CD4-positive, alpha-beta memory T cell (primary cell): Measurements from ENCODE around the gene ST7. TPM values are rescaled to one million over a fixed set of nuclear protein-coding genes. Genes with fewer than 3 reads are reported as not detected.

Experiments
- CTCF ChIA-PET: fragments of 350-600 bp; sonication (Branson Sonifier 250); formaldehyde crosslinking; loops from one replicate; lab custom pipeline; 2021; ENCODE audit warnings: inconsistent platforms; ENCODE audit not compliant: partially characterized antibody; lab: Charles Lee
- POLR2A ChIA-PET: fragments of 350-600 bp; sonication (Branson Sonifier 250); formaldehyde crosslinking; loops from one replicate; lab custom pipeline; 2021; ENCODE audit not compliant: partially characterized antibody; lab: Charles Lee
- DNase-seq, 5 donors: peaks; one replicate each; pipeline versions ENCODE4 v3.0.0 to v3.0.0-alpha.2; 2020 to 2022; ENCODE audit warnings: mixed read lengths in 1 of 5
- H3K27ac ChIP-seq: one replicate; pipeline ENCODE4 v1.7.0; 2013; ENCODE audit warnings: low read depth, low read length
- H3K27me3 ChIP-seq: 2 replicates; pipeline ENCODE4 v1.7.0; 2013; ENCODE audit warnings: mild to moderate bottlenecking, low read length, moderate library complexity; ENCODE audit not compliant: insufficient read depth
- H3K36me3 ChIP-seq: 2 replicates; pipeline ENCODE4 v1.7.0; 2013; ENCODE audit warnings: mild to moderate bottlenecking, low read length, moderate library complexity; ENCODE audit not compliant: insufficient read depth
- H3K4me1 ChIP-seq: 2 replicates; pipeline ENCODE4 v1.7.0; 2013; ENCODE audit warnings: mild to moderate bottlenecking, low read length, moderate library complexity; ENCODE audit not compliant: insufficient read depth
- H3K4me3 ChIP-seq, 2 donors: one replicate each; pipeline ENCODE4 v1.7.0; 2013; ENCODE audit warnings: low read length in 2 of 2, mild to moderate bottlenecking in 1 of 2
- H3K9me3 ChIP-seq, 2 donors: one replicate each; pipeline ENCODE4 v1.7.0; 2013; ENCODE audit warnings: low read length in 2 of 2, control low read depth in 1 of 2; ENCODE audit not compliant: control insufficient read depth in 1 of 2
- H3K27ac Mint-ChIP-seq, 7 donors: one replicate each; pipeline ENCODE4 v1.8.0; 2020 to 2021; ENCODE audit warnings: mixed read lengths in 7 of 7, mild to moderate bottlenecking in 6 of 7, inconsistent platforms in 3 of 7, moderate library complexity in 3 of 7
- H3K27me3 Mint-ChIP-seq, 2 donors: one replicate each; pipeline ENCODE4 v1.8.0; 2020 to 2021; ENCODE audit warnings: mixed read lengths in 2 of 2
- H3K36me3 Mint-ChIP-seq, 2 donors: one replicate each; pipeline ENCODE4 v1.8.0; 2020 to 2021; ENCODE audit warnings: mixed read lengths in 2 of 2, inconsistent platforms in 1 of 2, mild to moderate bottlenecking in 1 of 2
- H3K4me1 Mint-ChIP-seq, 4 donors: one replicate each; pipeline ENCODE4 v1.8.0; 2020 to 2021; ENCODE audit warnings: mixed read lengths in 4 of 4, mild to moderate bottlenecking in 1 of 4
- H3K4me3 Mint-ChIP-seq, 8 donors: one replicate each; pipeline ENCODE4 v1.8.0; 2020 to 2021; ENCODE audit warnings: mixed read lengths in 8 of 8, mild to moderate bottlenecking in 7 of 8, moderate library complexity in 6 of 8, inconsistent platforms in 3 of 8
- H3K9me3 Mint-ChIP-seq, 8 donors: one replicate each; pipeline ENCODE4 v1.8.0; 2020 to 2021; ENCODE audit warnings: mixed read lengths in 8 of 8, mild to moderate bottlenecking in 5 of 8, inconsistent platforms in 3 of 8, moderate library complexity in 1 of 8
- intact Hi-C: fragments of 100-400 bp; cut with micrococcal nuclease; formaldehyde crosslinking; loops from one replicate; pipeline ENCODE4 v1.15.1; 2023
- polyA plus RNA-seq, 2 donors: library from polyadenylated mRNA; unstranded; fragments of 300-500 nt; fragmentation: Illumina TruSeq; gene quantifications; one replicate each; pipeline ENCODE4 v1.2.3, GENCODE V29; 2021
- total RNA-seq, 2 experiments: library from RNA; stranded (reverse); gene quantifications; one replicate each; pipeline ENCODE4 v1.2.3, GENCODE V29; 2021

Gene ST7
- total and polyA plus RNA-seq, 4 experiments from 2014 or later = 3.8 to 6.6 (median 4.0) TPM

DNA sequence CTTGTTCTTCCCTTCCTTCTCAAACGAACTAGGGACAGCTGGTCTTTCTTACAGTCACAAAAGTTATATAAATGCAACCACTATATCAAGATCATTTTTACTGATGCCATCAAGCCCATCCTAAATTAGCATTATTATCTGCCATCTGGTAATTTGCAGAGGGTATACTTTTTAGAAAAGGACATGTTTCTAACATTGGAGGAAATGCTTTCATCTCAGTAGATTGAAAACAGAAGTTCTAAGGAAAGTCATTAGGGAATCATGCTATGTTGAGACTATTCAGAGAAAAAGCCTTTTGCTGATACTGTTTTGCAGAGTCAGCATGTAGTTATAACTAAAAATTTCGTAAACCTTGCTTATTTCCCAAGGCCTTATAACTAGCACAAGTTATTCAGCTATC is 222.9 kb downstream of the ST7 start:
- Histone ChIP-seq H3K4me3 (no peak overlapping the region), H3K4me1 (no peaks in the 10 kb centered on the region), H3K9me3 (no peaks in the 10 kb centered on the region), H3K27me3 (no peaks in the 10 kb centered on the region), H3K27ac (no peak overlapping the region), H3K36me3 (no peaks in the 10 kb centered on the region)
- CTCF ChIA-PET = no interaction called here
- Mint-ChIP-seq H3K9me3 (peaks cover 0 to under 1% (median 0%) of the 10 kb centered on the region in 8 donors), H3K36me3 (peaks cover 0 to 34% of the 10 kb centered on the region in 2 donors), H3K4me3 (no peak overlapping the region), H3K27me3 (no peaks in the 10 kb centered on the region), H3K4me1 (no peaks in the 10 kb centered on the region), H3K27ac (no peak overlapping the region)
- intact Hi-C loops = no loop called here
- POLR2A ChIA-PET = no interaction called here
- no peak for DNase-seq

DNA sequence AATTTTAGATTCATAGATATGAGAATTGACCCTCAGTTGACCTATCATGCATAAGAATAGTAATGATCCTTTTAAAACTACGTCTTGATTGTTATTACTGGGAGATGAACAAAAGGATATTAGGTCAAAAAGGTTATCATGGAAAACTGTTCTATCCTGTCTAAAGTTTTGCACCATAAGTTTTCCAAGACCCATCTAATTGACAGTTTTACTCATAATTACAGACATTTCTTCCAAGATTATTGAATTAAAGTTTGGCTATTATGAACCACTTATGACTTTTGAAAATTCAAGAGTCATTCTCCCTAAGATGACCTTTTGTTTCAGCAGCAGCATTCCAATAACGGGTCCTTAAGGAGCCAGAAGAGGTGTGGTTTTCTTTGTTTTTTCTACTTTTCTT is 225.3 kb downstream of the ST7 start:
- ChIA-PET POLR2A (no interaction called here), CTCF (no interaction called here)

DNA sequence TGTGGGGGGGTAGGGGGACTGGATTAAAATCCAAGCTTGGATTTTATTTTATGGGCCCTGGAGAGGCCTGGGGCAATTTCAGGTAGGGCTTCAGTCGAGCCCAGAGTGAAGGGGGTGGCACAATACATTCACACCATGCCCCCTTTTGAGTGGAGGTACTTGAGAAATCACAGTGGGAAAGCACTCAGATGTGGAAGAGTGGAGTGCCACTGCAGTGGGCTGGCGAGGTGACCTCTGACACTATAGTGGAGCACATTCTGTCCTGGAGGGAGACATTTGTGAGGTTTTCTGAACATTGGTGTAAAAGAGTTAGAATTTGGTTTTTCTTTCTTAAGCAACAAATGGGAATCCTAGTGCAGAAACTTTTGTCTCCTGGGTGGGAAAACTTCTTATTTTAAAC is 226.4 kb downstream of the ST7 start:
- Histone ChIP-seq H3K4me3 (no peak overlapping the region), H3K36me3 (no peaks in the 10 kb centered on the region), H3K27ac (no peak overlapping the region), H3K9me3 (no peaks in the 10 kb centered on the region), H3K4me1 (no peaks in the 10 kb centered on the region), H3K27me3 (no peaks in the 10 kb centered on the region)
- intact Hi-C loops = no loop called here
- POLR2A ChIA-PET = no interaction called here
- no peaks in the 10 kb centered on the region for H3K9me3 Mint-ChIP-seq
- no peaks in the 10 kb centered on the region for H3K4me1 Mint-ChIP-seq
- CTCF ChIA-PET = no interaction called here
- peaks cover 0 to 16% of the 10 kb centered on the region in 2 donors for H3K36me3 Mint-ChIP-seq
- no peak for DNase-seq
- no peak overlapping the region for H3K27ac Mint-ChIP-seq
- no peaks in the 10 kb centered on the region for H3K27me3 Mint-ChIP-seq
- no peak overlapping the region for H3K4me3 Mint-ChIP-seq

More for the DNA sequence above, 225.3 kb downstream of the ST7 start:
- H3K4me1 ChIP-seq = no peaks in the 10 kb centered on the region
- no peaks in the 10 kb centered on the region for H3K27me3 ChIP-seq
- Mint-ChIP-seq H3K4me3 (no peak overlapping the region), H3K27me3 (no peaks in the 10 kb centered on the region), H3K36me3 (peaks cover 0 to 22% of the 10 kb centered on the region in 2 donors), H3K9me3 (no peaks in the 10 kb centered on the region), H3K27ac (no peak overlapping the region), H3K4me1 (no peaks in the 10 kb centered on the region)
- H3K9me3 ChIP-seq = no peaks in the 10 kb centered on the region
- no peak overlapping the region for H3K27ac ChIP-seq
- H3K4me3 ChIP-seq = no peak overlapping the region
- no peaks in the 10 kb centered on the region for H3K36me3 ChIP-seq
- intact Hi-C loops = no loop called here
- DNase-seq = no peak

DNA sequence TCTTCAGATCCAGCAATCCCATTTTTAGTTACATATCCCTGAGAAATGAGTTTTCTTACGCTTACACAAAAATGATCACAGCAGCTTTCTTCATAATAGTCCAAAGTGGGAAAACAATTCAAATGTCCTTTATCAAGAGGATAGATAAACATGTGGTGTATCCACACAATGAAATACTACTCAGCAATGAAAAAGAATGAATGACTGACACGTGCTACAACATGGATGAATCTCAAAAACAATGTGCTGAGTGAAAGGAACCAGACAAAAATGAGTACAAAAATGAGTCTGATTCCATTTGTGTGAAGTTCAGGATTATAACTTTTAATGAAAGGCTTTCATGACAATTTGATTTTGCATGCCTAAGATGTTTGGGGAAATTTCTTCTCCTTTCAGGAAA is 230.4 kb downstream of the ST7 start:
- no peaks in the 10 kb centered on the region for H3K27me3 Mint-ChIP-seq
- H3K36me3 Mint-ChIP-seq = peaks cover 0 to 5% of the 10 kb centered on the region in 2 donors
- intact Hi-C loops = no loop called here
- Histone ChIP-seq H3K36me3 (no peaks in the 10 kb centered on the region), H3K27ac (no peak overlapping the region), H3K4me1 (no peaks in the 10 kb centered on the region), H3K27me3 (no peaks in the 10 kb centered on the region), H3K9me3 (no peaks in the 10 kb centered on the region), H3K4me3 (no peak overlapping the region)
- POLR2A ChIA-PET = no interaction called here
- H3K27ac Mint-ChIP-seq = no peak overlapping the region
- H3K4me3 Mint-ChIP-seq = no peak overlapping the region
- no peak for DNase-seq
- no peaks in the 10 kb centered on the region for H3K4me1 Mint-ChIP-seq
- no peaks in the 10 kb centered on the region for H3K9me3 Mint-ChIP-seq
- CTCF ChIA-PET = no interaction called here

DNA sequence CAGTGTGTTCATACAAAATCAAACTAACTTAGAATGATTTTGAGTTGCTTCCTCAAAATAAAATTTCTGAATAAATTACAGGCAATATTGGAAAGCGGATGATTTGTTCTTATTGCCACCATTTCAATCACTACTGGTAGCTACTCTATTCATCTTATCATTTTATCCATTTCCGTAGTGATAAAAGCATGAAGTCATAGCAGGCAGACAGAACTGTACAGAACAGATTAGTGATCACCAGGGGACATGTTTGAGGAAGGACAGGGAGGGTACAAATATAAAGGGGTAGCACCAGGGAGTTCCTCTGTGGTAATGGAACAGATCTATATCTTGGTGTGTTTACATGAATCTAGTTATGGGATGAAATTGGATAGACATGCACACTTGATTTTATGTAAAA is 231.1 kb downstream of the ST7 start:
- H3K4me3 Mint-ChIP-seq = no peak overlapping the region
- H3K27ac ChIP-seq = no peak overlapping the region
- intact Hi-C loops = no loop called here
- H3K4me3 ChIP-seq = no peak overlapping the region
- H3K36me3 ChIP-seq = no peaks in the 10 kb centered on the region
- H3K4me1 ChIP-seq = no peaks in the 10 kb centered on the region
- peaks cover 0 to 6% of the 10 kb centered on the region in 2 donors for H3K36me3 Mint-ChIP-seq
- H3K27me3 ChIP-seq = no peaks in the 10 kb centered on the region
- no peaks in the 10 kb centered on the region for H3K9me3 Mint-ChIP-seq
- no peaks in the 10 kb centered on the region for H3K27me3 Mint-ChIP-seq
- no peak overlapping the region for H3K27ac Mint-ChIP-seq
- POLR2A ChIA-PET = no interaction called here
- no peak for DNase-seq
- CTCF ChIA-PET = no interaction called here
- H3K9me3 ChIP-seq = no peaks in the 10 kb centered on the region
- no peaks in the 10 kb centered on the region for H3K4me1 Mint-ChIP-seq

DNA sequence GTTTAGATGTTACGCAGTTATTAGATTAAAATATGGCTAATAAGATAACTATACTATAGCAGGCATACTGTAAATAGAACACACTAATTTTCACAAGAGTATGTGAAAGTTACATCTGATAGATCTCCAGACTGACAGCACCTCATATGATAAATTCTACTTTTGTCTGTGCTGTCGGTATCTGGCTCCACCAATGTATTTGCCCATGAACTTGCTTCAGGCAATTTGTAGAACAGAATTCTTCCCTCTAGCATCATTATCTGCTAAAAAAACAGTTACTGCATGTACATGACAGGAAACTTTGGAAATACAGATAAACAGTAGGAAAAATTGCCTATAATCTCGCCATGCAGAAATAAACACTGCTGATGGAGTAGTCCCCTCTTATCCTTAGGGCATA is 231.8 kb downstream of the ST7 start:
- H3K27me3 ChIP-seq = no peaks in the 10 kb centered on the region
- no peak overlapping the region for H3K27ac Mint-ChIP-seq

DNA sequence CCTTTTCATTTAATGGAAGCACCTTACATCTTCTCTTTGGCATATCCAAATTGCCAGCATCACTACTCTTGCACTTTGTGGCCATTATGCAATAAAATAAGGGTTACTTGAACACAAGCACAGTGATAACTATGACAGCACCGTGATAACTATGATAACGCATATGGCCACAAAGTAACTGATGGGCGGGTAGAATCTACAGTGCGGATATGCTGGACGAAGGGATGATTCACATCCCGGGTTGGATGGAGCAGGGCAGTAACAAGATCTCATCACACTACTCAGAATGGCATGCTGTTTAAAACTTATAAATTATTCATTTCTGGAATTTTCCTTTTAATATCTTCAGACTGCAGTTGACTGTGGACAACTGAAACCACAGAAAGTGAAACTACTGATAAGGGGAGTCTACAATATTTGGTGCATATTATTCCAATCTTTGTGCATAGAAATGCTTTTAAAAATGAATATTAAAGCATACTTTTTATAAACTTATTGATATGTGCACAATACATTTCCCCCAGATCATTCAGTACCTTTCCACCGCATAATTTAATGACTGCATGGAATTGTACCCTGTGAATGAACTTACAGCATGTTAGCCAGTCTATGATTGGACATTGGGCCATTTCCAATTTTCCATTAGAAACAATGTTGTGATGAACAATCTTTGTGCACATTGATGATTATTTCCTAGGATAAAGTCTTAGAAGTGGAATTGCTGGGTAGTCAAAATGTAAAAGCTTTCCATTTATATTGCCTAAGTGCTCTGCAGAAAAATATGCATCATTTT is 233.1 kb downstream of the ST7 start:
- CTCF ChIA-PET = no interaction called here

More for the DNA sequence above, 231.8 kb downstream of the ST7 start:
- Histone ChIP-seq H3K27ac (no peak overlapping the region), H3K4me3 (no peak overlapping the region), H3K9me3 (no peaks in the 10 kb centered on the region), H3K4me1 (no peaks in the 10 kb centered on the region), H3K36me3 (no peaks in the 10 kb centered on the region)
- ChIA-PET CTCF (no interaction called here), POLR2A (no interaction called here)
- Mint-ChIP-seq H3K9me3 (no peaks in the 10 kb centered on the region), H3K27me3 (no peaks in the 10 kb centered on the region), H3K4me1 (no peaks in the 10 kb centered on the region), H3K4me3 (no peak overlapping the region), H3K36me3 (peaks cover 0 to 13% of the 10 kb centered on the region in 2 donors)
- intact Hi-C loops = no loop called here
- no peak for DNase-seq

More for the DNA sequence above, 233.1 kb downstream of the ST7 start:
- H3K27me3 ChIP-seq = no peaks in the 10 kb centered on the region
- POLR2A ChIA-PET = no interaction called here
- Mint-ChIP-seq H3K27ac (no peak overlapping the region), H3K9me3 (no peaks in the 10 kb centered on the region), H3K36me3 (peaks cover 0 to 22% of the 10 kb centered on the region in 2 donors), H3K4me3 (no peak overlapping the region), H3K27me3 (no peaks in the 10 kb centered on the region), H3K4me1 (no peaks in the 10 kb centered on the region)
- no peaks in the 10 kb centered on the region for H3K4me1 ChIP-seq
- no peaks in the 10 kb centered on the region for H3K36me3 ChIP-seq
- H3K4me3 ChIP-seq = no peak overlapping the region
- H3K9me3 ChIP-seq = no peaks in the 10 kb centered on the region
- no peak for DNase-seq
- no peak overlapping the region for H3K27ac ChIP-seq
- intact Hi-C loops = no loop called here
